Measurements from ENCODE around the gene MFAP3. TPM values are rescaled to one million over a fixed set of nuclear protein-coding genes. Genes with fewer than 3 reads are reported as not detected.

Gene MFAP3
- total RNA-seq, 3 donors from 2014 or later (not counting 1 experiment from before 2014, with no cell fraction given), result 20.4 to 24.8 (median 22.7) TPM

DNA sequence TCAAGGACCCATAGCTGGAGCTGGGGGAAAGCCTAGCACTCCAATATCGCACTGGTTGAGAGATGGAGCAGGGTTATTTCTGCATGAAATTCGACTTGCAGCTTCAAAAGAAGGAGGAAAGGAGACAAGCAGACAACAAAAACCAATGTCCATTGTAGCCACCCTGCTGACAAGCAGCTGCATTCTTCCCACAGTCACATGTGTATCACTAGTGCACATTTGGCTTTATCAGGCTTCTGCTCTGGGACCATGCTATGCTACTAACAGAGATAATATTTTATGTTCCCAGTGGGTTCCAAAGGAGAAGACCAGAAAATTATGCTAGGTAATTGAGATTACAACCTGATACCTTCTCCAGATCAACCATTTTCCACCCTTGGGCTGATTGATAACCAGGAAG is 59.7 kb downstream of the MFAP3 start:
- Mint-ChIP-seq H3K4me1 (no peaks in the 10 kb centered on the region), H3K27me3 (ENCODE audit: low read depth in 2 of 2) (peaks cover 10 to 12% of the 10 kb centered on the region in 2 donors), H3K9me3 (no peaks in the 10 kb centered on the region), H3K4me3 (no peak overlapping the region), H3K36me3 (no peaks in the 10 kb centered on the region), H3K27ac (no peak overlapping the region)
- DNase-seq (no peak), ATAC-seq (no peak)
- TF ChIP-seq, protein P1, sequence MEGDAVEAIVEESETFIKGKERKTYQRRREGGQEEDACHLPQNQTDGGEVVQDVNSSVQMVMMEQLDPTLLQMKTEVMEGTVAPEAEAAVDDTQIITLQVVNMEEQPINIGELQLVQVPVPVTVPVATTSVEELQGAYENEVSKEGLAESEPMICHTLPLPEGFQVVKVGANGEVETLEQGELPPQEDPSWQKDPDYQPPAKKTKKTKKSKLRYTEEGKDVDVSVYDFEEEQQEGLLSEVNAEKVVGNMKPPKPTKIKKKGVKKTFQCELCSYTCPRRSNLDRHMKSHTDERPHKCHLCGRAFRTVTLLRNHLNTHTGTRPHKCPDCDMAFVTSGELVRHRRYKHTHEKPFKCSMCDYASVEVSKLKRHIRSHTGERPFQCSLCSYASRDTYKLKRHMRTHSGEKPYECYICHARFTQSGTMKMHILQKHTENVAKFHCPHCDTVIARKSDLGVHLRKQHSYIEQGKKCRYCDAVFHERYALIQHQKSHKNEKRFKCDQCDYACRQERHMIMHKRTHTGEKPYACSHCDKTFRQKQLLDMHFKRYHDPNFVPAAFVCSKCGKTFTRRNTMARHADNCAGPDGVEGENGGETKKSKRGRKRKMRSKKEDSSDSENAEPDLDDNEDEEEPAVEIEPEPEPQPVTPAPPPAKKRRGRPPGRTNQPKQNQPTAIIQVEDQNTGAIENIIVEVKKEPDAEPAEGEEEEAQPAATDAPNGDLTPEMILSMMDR (IDR thresholded peaks at IDR 0.05), result no peak
- Histone ChIP-seq H3K4me1 (ENCODE audit: control insufficient read depth, insufficient read depth, low read length) (no peaks in the 10 kb centered on the region), H3K36me3 (ENCODE audit: control insufficient read depth, insufficient read depth, low read length) (no peaks in the 10 kb centered on the region), H3K27ac (ENCODE audit: low read length) (no peak overlapping the region), H3K27me3 (ENCODE audit: control insufficient read depth, insufficient read depth, low read length) (peaks cover 2% of the 10 kb centered on the region), H3K9me3 (ENCODE audit: control insufficient read depth, insufficient read depth, low read length) (no peaks in the 10 kb centered on the region), H3K4me3 (ENCODE audit: low read length) (no peak overlapping the region)
- 73% methylated on average over 2 of the region's 2 CpGs for WGBS (ENCODE audit: insufficient coverage)
- intact Hi-C loops (cut with micrococcal nuclease), result no loop called here

DNA sequence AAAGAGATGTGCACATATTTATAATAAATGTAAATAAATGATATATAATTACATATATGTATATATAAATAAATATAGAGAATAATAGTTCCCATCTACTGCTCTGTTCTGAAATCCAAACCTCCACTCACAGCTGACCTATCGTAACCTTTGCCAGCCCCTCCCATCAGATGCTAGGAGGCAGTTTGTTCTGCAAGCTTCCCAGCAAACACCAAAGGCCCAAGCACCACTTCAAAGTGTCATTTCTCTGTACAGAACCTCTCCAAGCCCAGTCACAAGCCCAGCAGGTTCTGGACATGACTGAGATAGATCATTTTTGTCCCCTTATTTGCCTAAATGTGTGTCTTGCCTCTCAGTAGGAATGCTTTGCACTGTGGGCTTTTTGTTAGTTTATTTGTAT is 62.4 kb downstream of the MFAP3 start:
- Mint-ChIP-seq H3K4me3 (no peak overlapping the region), H3K27ac (no peak overlapping the region), H3K9me3 (no peaks in the 10 kb centered on the region), H3K36me3 (no peaks in the 10 kb centered on the region), H3K27me3 (ENCODE audit: low read depth in 2 of 2) (no peaks in the 10 kb centered on the region), H3K4me1 (no peaks in the 10 kb centered on the region)
- ATAC-seq (no peak), DNase-seq (no peak)
- Histone ChIP-seq H3K27me3 (ENCODE audit: control insufficient read depth, insufficient read depth, low read length) (no peaks in the 10 kb centered on the region), H3K4me1 (ENCODE audit: control insufficient read depth, insufficient read depth, low read length) (no peaks in the 10 kb centered on the region), H3K9me3 (ENCODE audit: control insufficient read depth, insufficient read depth, low read length) (no peaks in the 10 kb centered on the region), H3K36me3 (ENCODE audit: control insufficient read depth, insufficient read depth, low read length) (no peaks in the 10 kb centered on the region), H3K4me3 (ENCODE audit: low read length) (no peak overlapping the region), H3K27ac (ENCODE audit: low read length) (no peak overlapping the region)
- TF ChIP-seq, protein P1 (IDR thresholded peaks at IDR 0.05), result no peak
- WGBS (ENCODE audit: insufficient coverage), result 95% methylated on average over 1 of the region's 1 CpG
- intact Hi-C loops (cut with micrococcal nuclease), result no loop called here

DNA sequence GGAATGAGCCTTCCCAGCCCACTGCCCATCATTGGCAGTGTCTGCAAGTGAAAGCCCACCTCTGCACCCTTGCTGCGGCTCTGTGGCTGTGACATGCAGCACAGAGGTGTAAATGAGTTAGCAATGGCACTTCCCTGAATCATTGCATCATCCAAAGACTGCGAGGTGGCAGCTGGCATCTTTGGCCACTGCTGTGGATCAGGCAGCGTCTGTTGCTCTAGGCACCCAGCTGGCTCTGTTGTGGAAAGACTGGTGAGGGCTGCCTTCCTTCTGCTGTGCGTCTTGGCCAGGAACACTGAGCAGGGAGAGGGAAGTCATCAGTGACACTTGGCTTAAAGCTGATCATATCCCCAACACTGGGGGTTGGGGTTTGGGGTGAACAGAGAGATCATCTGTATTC is 64.5 kb downstream of the MFAP3 start:
- H3K9me3 ChIP-seq (ENCODE audit: control insufficient read depth, insufficient read depth, low read length), result no peaks in the 10 kb centered on the region
- H3K36me3 ChIP-seq (ENCODE audit: control insufficient read depth, insufficient read depth, low read length), result no peaks in the 10 kb centered on the region
- no peak overlapping the region for H3K4me3 ChIP-seq (ENCODE audit: low read length)
- Mint-ChIP-seq H3K4me1 (no peaks in the 10 kb centered on the region), H3K4me3 (no peak overlapping the region), H3K9me3 (no peaks in the 10 kb centered on the region), H3K36me3 (no peaks in the 10 kb centered on the region), H3K27ac (no peak overlapping the region), H3K27me3 (ENCODE audit: low read depth in 2 of 2) (no peaks in the 10 kb centered on the region)
- no peak overlapping the region for H3K27ac ChIP-seq (ENCODE audit: low read length)
- ATAC-seq, result no peak
- no peaks in the 10 kb centered on the region for H3K27me3 ChIP-seq (ENCODE audit: control insufficient read depth, insufficient read depth, low read length)
- intact Hi-C loops (cut with micrococcal nuclease), result no loop called here
- TF ChIP-seq, protein P1 (IDR thresholded peaks at IDR 0.05), result no peak
- H3K4me1 ChIP-seq (ENCODE audit: control insufficient read depth, insufficient read depth, low read length), result no peaks in the 10 kb centered on the region
- 71% methylated on average over 4 of the region's 4 CpGs for WGBS (ENCODE audit: insufficient coverage)
- no peak for DNase-seq

Other genes with a start within 250 kb of the MFAP3 start
- 10 to 100 TPM; 29.0 to 37.8 (median 29.4) TPM for gene FAM114A2, start 57 bp upstream of the MFAP3 start, total RNA-seq
- 10 to 100 TPM; 77.0 to 92.6 (median 77.6) TPM for gene GALNT10, start 151.8 kb downstream of the MFAP3 start, total RNA-seq